HT1080 (cell line): Measurements from ENCODE around the gene FBXL16. TPM values are rescaled to one million over a fixed set of nuclear protein-coding genes. Genes with fewer than 3 reads are reported as not detected.

Experiments used
- DNase-seq: peaks from one replicate; pipeline ENCODE4 v3.0.0-alpha.2; 2015; ENCODE audit warnings: low read depth
- total RNA-seq: library from RNA; depleted of rRNA; stranded (reverse); fragments of >200 nt; shearing (Covaris generic); gene quantifications from 2 replicates; pipeline ENCODE4 v1.2.3, GENCODE V29; 2014

Gene FBXL16
- total RNA-seq, 1 experiment from 2014 or later, result 4.2 TPM

- no peak for DNase-seq
These were observed 18.1 kb upstream of the FBXL16 start for GRCh38 chr16:723695-724094.

GRCh38 chr16:722835-723633 is 17.4 kb upstream of the FBXL16 start:
- no peak for DNase-seq

- DNase-seq, result no peak
These were observed 16.4 kb upstream of the FBXL16 start for GRCh38 chr16:721765-722540.

GRCh38 chr16:720990-721764 is 15.6 kb upstream of the FBXL16 start, which contains the start of gene ANTKMT:
Gene ANTKMT, plus strand, starts transcription at chr16:721146. Its CDS starts 129 bp downstream, at chr16:721275.
- DNase-seq, result peak; percentile 74

- peak; percentile 83 for DNase-seq
These were observed 14.9 kb upstream of the FBXL16 start for GRCh38 chr16:720447-720989.

- peak; percentile 67 for DNase-seq
These were observed 14.3 kb upstream of the FBXL16 start for GRCh38 chr16:719815-720446.

- no peak for DNase-seq
These were observed 13.3 kb upstream of the FBXL16 start for GRCh38 chr16:718922-719321.

GRCh38 chr16:718389-718788 is 12.8 kb upstream of the FBXL16 start:
- DNase-seq, result no peak

GRCh38 chr16:717450-718245 is 12.0 kb upstream of the FBXL16 start:
- no peak for DNase-seq

- no peak for DNase-seq
These were observed 11.2 kb upstream of the FBXL16 start for GRCh38 chr16:716768-717325.

GRCh38 chr16:716200-716568 is 10.6 kb upstream of the FBXL16 start:
- no peak for DNase-seq

- DNase-seq, result no peak
These were observed 10.0 kb upstream of the FBXL16 start for GRCh38 chr16:715477-716199.

- peak; percentile 80 for DNase-seq
These were observed 9.2 kb upstream of the FBXL16 start, which contains the start of gene METRN for GRCh38 chr16:714558-715476. Gene METRN, plus strand, starts transcription at chr16:715118. Its CDS starts 172 bp downstream, at chr16:715290.

- DNase-seq, result peak; percentile 60
These were observed 8.5 kb upstream of the FBXL16 start for GRCh38 chr16:714079-714478.

- peak; percentile 96 for DNase-seq
These were observed 7.2 kb upstream of the FBXL16 start for GRCh38 chr16:712740-713250.

GRCh38 chr16:711548-712320 is 6.1 kb upstream of the FBXL16 start:
- peak; percentile 67 for DNase-seq

- no peak for DNase-seq
These were observed 5.5 kb upstream of the FBXL16 start for GRCh38 chr16:711084-711483.
